GM19324 (cell line): ENCODE data around the gene MAGI1.

ENCODE experiments used
- ATAC-seq: cut with Tn5 transposase; IDR thresholded peaks from one replicate; pipeline ENCODE4 v1.9.1; 2021; ENCODE audit warnings: mild to moderate bottlenecking, moderate library complexity; ENCODE audit not compliant: unreplicated experiment, low FRiP score

The MAGI1 gene

GRCh38 chr3:65701516-65701915, 337.2 kb downstream of the MAGI1 start:
- ATAC-seq, result no peak

DNA sequence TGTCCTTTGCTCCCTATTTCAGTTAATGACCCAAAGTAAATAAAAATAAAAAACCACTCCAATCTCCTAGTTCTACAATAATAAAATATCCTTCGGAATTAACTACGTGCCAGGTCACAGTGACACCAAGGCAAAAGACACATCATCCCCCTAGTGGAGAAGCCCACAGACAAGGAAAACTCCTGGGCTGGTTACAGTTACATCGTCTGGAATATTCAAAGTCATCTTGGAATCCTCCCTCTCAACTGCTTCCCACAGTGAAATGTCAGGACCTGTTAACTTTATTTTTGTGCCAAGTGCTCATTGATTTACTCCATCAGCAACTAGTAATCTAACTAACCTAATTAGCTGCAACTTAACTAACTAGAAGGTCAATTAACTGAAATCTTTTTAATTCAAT, 349.3 kb downstream of the MAGI1 start:
- ATAC-seq, result no peak

DNA sequence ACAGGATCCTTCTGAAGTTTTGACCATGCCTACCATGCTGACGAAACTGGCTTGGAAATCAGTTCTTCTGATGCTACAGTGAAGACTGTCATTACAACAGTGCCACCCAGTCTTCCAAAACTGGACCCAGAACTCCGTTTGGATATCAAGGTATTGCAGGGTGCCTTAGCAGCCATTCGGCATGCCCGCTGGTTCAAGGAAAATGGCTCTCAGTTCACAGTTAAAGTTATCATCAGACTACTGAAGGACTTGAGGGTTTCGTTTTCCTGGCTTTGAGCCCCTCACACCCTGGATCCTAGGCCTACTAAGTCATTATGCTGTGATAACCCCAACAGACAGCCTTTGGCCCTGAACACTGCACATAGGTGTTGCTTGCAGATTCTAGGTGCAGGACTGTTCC, 351.0 kb downstream of the MAGI1 start:
- no peak for ATAC-seq

DNA sequence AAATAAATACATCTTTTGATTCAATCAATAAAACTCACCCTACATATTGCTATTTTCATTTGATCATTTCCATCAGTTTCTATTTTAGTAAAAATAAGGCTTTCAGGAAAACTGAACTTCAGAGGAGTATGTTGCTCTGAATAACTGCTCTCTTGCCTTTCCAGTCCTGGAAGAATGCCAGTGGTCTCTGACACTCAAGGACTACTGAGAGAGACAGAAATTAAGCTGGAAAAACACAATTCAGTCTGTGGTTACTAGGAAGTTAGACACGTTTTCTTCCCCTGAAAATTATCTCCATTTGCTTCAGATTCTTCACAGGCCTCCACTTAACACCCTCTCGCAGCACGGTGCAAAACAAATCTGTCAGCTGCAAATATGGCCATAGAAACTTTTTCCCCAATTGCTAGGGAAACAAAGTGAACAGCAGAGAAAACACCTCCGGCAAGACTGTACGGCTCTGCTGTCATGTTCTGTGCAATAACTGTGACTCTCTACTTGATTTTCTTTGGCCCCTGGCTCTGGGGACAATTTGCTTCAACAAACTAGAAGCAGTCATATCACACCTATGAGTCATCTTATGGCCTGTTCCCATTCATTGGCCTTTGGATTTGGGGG, 353.0 kb downstream of the MAGI1 start:
- ATAC-seq, result no peak

DNA sequence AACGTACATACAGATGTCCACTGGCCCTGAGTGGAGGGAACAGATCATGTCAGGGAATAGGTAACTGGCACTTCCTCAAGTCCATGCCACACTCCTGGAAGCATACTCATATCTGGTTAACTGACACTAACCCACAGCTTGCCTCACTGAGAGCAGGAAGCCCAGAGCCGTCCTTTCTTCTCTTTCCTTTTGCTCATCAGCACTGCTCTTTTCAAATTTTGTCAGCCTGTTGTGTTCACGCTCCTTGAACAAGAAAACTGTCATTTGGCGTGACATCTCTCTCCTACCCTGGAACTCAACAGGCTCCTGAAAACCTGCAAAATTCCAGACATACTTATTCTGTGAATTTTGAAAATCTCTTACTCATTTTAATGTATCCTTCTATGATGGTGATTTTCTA, 360.2 kb downstream of the MAGI1 start:
- no peak for ATAC-seq

DNA sequence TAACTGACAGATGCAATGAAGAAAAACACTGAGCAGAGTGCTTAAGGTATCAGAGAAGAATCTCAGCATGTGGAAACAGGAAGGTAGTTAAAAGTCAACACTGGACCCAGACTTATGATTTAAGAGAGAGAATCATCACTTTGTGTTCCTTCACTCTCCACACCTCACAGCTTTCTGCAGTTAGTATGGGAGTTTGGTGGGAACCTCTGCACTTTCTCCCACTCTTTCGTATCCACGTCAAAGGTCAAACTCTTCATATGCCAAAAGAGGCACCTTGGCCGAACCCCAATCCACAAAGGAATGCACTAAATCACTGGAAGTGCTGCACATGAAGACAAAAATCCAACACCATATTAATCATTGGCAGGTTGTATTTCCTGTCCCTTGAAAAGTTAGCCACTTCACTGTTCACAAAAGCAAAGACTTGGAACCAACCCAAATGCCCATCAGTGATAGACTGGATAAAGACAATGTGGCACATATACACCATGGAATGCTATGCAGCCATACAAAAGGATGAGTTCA, 361.2 kb downstream of the MAGI1 start:
- ATAC-seq, result no peak

- ATAC-seq, result no peak
These were observed 362.1 kb downstream of the MAGI1 start for GRCh38 chr3:65676580-65676979.

DNA sequence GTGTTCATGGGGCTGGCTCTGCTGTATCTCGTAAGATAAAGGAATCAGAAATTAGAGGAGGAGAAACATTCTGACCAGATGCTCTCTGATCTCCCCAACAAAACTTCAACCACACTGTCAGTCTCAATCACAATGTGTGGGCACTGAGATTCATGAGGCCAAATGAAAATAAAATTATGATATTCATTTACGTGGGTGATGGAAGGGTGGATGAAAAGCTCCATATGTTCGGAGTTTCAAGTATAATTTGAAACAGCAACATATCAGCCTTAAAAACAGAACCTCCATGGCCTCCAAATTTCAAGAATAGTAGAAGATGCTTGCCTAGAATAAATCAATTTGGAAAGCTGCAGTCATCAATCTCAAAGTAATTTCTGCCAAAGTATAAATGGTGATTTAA, 363.7 kb downstream of the MAGI1 start:
- no peak for ATAC-seq

GRCh38 chr3:65674226-65674625, 364.5 kb downstream of the MAGI1 start:
- ATAC-seq, result no peak

DNA sequence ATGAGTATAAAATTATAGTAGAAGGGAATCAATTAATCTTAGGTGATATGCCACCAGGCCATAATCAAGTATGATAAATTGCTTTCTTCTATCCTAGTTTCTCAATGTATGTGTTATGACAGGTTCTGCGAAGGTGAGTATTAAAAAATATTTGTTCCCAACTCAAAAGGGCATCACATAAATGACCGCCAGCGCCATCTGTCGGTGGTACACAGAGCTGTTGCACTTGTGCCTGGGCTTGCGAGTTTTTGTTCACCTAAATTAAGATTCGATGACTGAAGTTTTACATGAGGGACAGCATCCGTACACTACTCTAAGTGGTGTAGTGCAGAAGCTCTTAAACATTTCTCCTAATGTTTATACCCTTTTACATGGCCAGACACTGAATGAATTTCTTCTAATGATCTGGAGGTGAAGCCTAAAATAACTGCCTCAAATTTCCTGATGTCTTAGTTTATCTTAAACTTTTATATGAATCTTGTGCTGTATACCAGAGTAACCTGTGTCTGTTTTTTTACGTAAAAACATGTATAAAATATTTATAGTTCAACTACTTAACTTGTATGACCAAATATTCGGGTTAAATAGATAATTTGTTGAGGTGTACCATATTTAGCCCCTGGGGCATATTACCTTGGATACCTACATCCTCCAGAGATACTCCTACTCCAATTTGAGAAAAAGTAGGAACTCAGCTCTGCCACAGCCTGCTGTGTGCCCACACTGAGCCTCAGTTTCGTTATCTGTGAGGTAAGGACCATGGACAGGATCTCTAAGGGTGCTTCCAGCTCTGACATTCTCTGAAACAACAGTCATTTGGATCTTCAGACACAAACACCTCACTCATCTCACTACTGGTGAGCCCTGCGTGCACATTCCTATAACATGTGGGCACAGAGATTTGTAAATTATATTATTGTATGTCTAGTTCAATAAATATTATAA, 365.6 kb downstream of the MAGI1 start:
- no peak for ATAC-seq

- no peak for ATAC-seq
These were observed 366.7 kb downstream of the MAGI1 start for GRCh38 chr3:65672061-65672460.

- no peak for ATAC-seq
These were observed 367.7 kb downstream of the MAGI1 start for GRCh38 chr3:65671004-65671403.

- no peak for ATAC-seq
These were observed 369.4 kb downstream of the MAGI1 start for GRCh38 chr3:65669163-65669875.

GRCh38 chr3:65667963-65668362, 370.8 kb downstream of the MAGI1 start:
- no peak for ATAC-seq

GRCh38 chr3:65666448-65667091, 372.1 kb downstream of the MAGI1 start:
- no peak for ATAC-seq

DNA sequence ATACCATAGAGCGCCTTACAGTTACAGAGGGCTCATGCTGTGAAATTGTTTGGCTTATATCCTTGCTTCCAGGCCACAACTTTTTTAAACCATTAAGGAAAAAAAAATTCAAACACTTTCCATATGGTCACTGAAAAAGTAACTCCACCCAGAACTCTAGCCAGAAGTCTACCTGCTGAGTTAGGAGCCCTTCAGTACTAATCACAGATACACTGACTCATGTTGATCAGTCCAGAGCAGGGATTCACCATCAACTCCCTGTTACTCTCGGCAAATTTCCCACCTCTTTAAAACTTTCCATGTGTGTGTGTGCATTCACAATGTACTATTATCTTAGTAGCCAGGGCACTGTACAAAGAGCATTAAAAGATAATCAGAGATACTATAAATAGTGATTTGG, 372.8 kb downstream of the MAGI1 start:
- ATAC-seq, result no peak

- ATAC-seq, result no peak
These were observed 373.8 kb downstream of the MAGI1 start for GRCh38 chr3:65664931-65665330.

DNA sequence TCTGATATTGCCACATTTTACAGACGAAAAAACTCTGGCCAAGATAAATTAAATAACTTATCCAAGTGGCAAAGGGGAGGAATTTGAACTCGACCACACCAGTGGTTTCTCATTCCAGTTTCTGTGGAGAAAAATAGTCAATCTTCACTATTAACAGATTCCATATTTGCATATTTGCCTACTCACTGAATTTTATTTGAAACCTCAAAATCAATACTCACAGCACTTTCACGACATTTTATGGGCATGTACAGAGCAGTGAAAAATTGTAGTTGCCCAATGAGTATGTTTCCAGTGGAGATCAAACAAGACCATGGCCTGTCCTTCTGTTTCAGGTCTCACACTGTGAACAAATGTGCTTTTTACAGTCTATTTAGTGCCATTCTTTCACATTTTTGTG, 374.3 kb downstream of the MAGI1 start:
- no peak for ATAC-seq

GRCh38 chr3:65662095-65662494, 376.6 kb downstream of the MAGI1 start:
- ATAC-seq, result no peak

GRCh38 chr3:65660000-65660598, 378.6 kb downstream of the MAGI1 start:
- no peak for ATAC-seq
